ENCODE results near the gene CARMIL1. TPM values are rescaled to one million over a fixed set of nuclear protein-coding genes. Genes with fewer than 3 reads are reported as not detected.

Gene CARMIL1
- total and polyA plus RNA-seq, 11 donors: 2.4 to 9.1 (median 5.3) TPM

DNA sequence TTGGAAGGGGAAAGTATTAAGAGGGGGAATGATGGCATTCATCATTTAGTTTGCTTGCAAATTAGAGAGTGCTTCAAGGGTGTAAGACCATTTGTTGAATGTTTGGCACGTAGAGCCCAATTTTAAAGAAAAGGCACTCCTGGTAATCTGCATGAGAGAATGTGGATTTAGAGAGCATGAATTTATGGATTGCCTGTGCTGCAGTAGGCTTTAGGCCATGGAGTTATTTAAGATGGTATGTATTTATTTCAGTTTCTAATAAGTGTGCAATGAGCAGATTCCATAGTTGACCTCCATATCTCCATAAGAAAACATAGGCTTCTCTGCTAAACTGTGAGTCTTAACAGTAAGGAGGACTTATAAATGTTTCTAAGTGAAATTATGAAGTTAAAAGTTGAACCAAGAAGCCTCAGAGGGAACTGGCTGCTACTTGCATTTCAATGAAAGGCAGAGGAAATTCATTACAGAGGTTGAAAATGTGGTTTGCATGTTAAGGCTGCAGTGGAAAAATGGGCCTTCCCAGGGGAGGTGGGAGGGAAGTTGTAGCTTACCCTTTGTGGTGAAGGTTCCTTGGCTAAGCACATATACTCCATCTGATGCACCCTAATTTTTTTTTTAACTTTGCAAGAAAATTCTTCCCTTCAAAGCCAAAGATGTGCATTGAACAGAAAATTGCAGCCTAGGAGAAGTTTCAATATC lies 134.2 kb downstream of the CARMIL1 start:
- Histone ChIP-seq H3K9me3 (no peaks in the 10 kb centered on the region), H3K27me3 (no peaks in the 10 kb centered on the region), H3K4me1 (peaks cover 0 to 52% (median 24%) of the 10 kb centered on the region in 12 donors), H3K27ac (no peak overlapping the region), H3K4me3 (no peak overlapping the region), H3K36me3 (no peaks in the 10 kb centered on the region)
- DNase-seq (peak in 1 of 5 donors; percentile 34), ATAC-seq (peak in 1 of 4 donors; percentile 29)
- intact Hi-C loops (cut with DNase I): no loop called here
- TF ChIP-seq CTCF (IDR thresholded peaks at IDR 0.05) (no peak), POLR2A (IDR thresholded peaks at IDR 0.05) (no peak)
- 66 to 79% (median 71%) methylated on average over 1 of the region's 1 CpG for WGBS, 4 donors

DNA sequence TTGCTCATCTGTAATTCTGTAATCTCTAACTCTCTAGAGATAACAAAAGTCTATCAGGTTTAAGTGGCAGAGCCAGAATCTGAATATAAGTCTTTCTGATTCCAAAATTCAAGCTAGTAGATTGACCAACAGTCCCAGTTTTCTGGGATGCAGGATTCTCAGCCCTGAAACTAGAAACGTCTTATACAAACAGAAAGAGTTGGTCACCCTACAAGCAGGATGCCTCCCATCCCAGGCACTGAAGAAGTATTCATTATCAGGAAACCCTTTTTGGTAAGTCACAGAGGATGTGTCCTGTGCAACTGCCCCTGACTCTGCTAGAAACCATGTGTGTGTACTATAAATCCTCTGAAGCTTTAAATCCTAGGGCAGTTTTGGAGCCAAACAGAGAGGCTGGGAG lies 135.0 kb downstream of the CARMIL1 start:
- H3K4me1 ChIP-seq: peaks cover 0 to 58% (median 25%) of the 10 kb centered on the region in 12 donors
- 18 to 57% (median 42%) methylated on average over 1 of the region's 1 CpG for WGBS, 4 donors

DNA sequence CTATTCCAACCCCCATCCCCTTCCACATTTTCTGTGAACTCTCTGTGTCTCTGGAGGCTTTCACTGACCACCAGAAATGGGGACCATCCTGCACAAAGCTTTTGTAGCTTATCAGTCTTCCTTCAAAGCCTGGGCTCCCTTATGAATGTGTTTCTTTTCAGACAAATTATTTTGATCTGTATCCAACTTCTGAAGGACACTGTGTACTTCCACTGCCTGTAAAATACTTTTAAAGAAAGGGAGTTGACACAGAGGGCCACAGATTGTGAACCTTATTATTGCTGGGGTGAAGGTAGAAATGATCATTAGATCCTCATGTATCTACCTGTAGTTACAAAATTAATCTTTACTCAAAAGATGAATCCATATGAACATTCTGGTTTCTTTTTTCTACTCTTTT lies 135.6 kb downstream of the CARMIL1 start:
- Histone ChIP-seq H3K27ac (no peak overlapping the region), H3K4me3 (no peak overlapping the region), H3K9me3 (peaks cover 0 to under 1% (median 0%) of the 10 kb centered on the region in 12 donors), H3K36me3 (no peaks in the 10 kb centered on the region), H3K27me3 (no peaks in the 10 kb centered on the region), H3K4me1 (peaks cover 0 to 58% (median 25%) of the 10 kb centered on the region in 12 donors)
- ATAC-seq: peak in 1 of 4 donors; percentile 18
- intact Hi-C loops (cut with DNase I): no loop called here
- DNase-seq: no peak
- no peak for TF ChIP-seq POLR2A (IDR thresholded peaks at IDR 0.05)
- TF ChIP-seq CTCF (IDR thresholded peaks at IDR 0.05): no peak

More for the DNA sequence above, 135.0 kb downstream of the CARMIL1 start:
- DNase-seq (no peak), ATAC-seq (no peak)
- intact Hi-C loops (cut with DNase I): no loop called here
- H3K4me3 ChIP-seq: no peak overlapping the region
- TF ChIP-seq CTCF (IDR thresholded peaks at IDR 0.05): no peak
- no peak for TF ChIP-seq POLR2A (IDR thresholded peaks at IDR 0.05)
- H3K36me3 ChIP-seq: no peaks in the 10 kb centered on the region
- H3K27me3 ChIP-seq: no peaks in the 10 kb centered on the region
- H3K27ac ChIP-seq: no peak overlapping the region
- H3K9me3 ChIP-seq: no peaks in the 10 kb centered on the region

DNA sequence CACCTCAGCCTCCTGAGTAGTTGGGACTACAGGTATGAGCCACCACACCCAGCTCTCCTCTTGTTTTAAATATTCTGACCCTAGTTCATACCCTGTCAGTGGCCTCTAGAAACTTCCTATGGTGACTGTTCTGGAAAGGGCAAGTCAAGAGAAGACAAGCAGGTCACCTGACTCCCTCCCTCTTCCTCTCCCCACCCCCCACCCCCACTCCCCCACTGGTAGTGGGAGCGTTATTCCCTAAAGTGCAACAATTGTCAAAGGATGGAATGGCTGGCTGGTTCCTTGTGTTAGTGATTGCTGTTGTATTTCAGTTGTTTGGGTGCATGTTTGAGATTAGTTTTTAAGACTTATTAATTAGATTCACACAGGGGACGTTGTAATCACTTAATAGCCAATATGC lies 136.1 kb downstream of the CARMIL1 start:
- Histone ChIP-seq H3K36me3 (no peaks in the 10 kb centered on the region), H3K27ac (no peak overlapping the region), H3K4me1 (peaks cover 0 to 58% (median 25%) of the 10 kb centered on the region in 12 donors), H3K9me3 (peaks cover 0 to 3% (median 0%) of the 10 kb centered on the region in 12 donors), H3K4me3 (no peak overlapping the region), H3K27me3 (no peaks in the 10 kb centered on the region)
- WGBS, 4 donors: 44 to 80% (median 71%) methylated on average over 2 of the region's 2 CpGs
- DNase-seq (no peak), ATAC-seq (no peak)
- intact Hi-C loops (cut with DNase I): no loop called here
- TF ChIP-seq POLR2A (IDR thresholded peaks at IDR 0.05) (no peak), CTCF (IDR thresholded peaks at IDR 0.05) (no peak)

Data from heart left ventricle (tissue), 16 donors.